Activated T-helper 1 cell treated with anti-CD3 and anti-CD28 coated beads, Interleukin-2, amount 50 U/mL, for 16 hours (primary cell): ENCODE results near the gene KIAA1755.
A peak's percentile ranks its signal among the peaks of the same experiment; 100 is the strongest.

Experiments
- DNase-seq, 2 donors: peaks; one replicate each; pipeline ENCODE4 v3.0.0-alpha.2; 2020; ENCODE audit warnings: low read depth in 1 of 2, low spot score in 1 of 2

The KIAA1755 gene

GRCh38 chr20:38242848-38243708 lies 17.5 kb downstream of the KIAA1755 start:
- DNase-seq, result no peak

- no peak for DNase-seq
These were observed 19.3 kb downstream of the KIAA1755 start for GRCh38 chr20:38241201-38241600.

GRCh38 chr20:38239441-38239840 lies 21.1 kb downstream of the KIAA1755 start:
- no peak for DNase-seq

- DNase-seq, result no peak
These were observed 21.7 kb downstream of the KIAA1755 start for GRCh38 chr20:38238829-38239228.

GRCh38 chr20:38237381-38237780 lies 23.2 kb downstream of the KIAA1755 start:
- no peak for DNase-seq

- DNase-seq, result no peak
These were observed 28.9 kb downstream of the KIAA1755 start for GRCh38 chr20:38231531-38232121.

- no peak for DNase-seq
These were observed 29.5 kb downstream of the KIAA1755 start for GRCh38 chr20:38230957-38231526.

- no peak for DNase-seq
These were observed 30.3 kb downstream of the KIAA1755 start for GRCh38 chr20:38230253-38230551.

GRCh38 chr20:38229376-38230252 lies 30.9 kb downstream of the KIAA1755 start:
- no peak for DNase-seq

GRCh38 chr20:38228436-38228835 lies 32.1 kb downstream of the KIAA1755 start:
- no peak for DNase-seq

GRCh38 chr20:38227420-38228360 lies 32.8 kb downstream of the KIAA1755 start:
- DNase-seq, result no peak

GRCh38 chr20:38226553-38226952 lies 34.0 kb downstream of the KIAA1755 start:
- DNase-seq, result no peak

GRCh38 chr20:38225900-38226263 lies 34.7 kb downstream of the KIAA1755 start:
- DNase-seq, result no peak

GRCh38 chr20:38225240-38225899 lies 35.2 kb downstream of the KIAA1755 start:
- DNase-seq, result no peak

GRCh38 chr20:38224531-38224930 lies 36.0 kb downstream of the KIAA1755 start:
- DNase-seq, result no peak

- no peak for DNase-seq
These were observed 36.8 kb downstream of the KIAA1755 start for GRCh38 chr20:38223743-38224100.

- no peak for DNase-seq
These were observed 37.4 kb downstream of the KIAA1755 start for GRCh38 chr20:38222923-38223742.

- DNase-seq, result peak in 1 of 2 donors; percentile 18
These were observed 38.2 kb downstream of the KIAA1755 start for GRCh38 chr20:38222231-38222922.
